Measurements from ENCODE around the gene IMP3.

IMP3 gene

DNA sequence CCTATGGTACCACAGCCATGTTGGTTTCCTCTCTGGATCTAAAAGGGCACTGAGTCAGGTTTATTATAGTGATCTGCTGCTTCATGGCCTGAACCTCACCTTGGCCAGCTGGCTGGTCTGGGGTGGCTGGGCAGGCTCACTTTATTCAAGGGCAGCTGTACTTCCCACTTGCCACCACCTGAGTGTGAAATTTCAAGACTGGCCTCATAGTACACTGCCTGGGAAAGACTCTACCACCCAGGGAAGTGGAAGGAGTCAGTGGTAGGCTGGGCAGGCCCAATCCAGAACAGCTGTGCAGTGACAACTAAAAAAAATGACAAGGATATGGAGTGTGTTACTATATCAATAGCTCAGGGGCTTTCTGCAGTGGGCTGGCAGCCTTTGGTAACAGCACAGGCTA is 23.3 kb downstream of the IMP3 start:
- no peak for DNase-seq

DNA sequence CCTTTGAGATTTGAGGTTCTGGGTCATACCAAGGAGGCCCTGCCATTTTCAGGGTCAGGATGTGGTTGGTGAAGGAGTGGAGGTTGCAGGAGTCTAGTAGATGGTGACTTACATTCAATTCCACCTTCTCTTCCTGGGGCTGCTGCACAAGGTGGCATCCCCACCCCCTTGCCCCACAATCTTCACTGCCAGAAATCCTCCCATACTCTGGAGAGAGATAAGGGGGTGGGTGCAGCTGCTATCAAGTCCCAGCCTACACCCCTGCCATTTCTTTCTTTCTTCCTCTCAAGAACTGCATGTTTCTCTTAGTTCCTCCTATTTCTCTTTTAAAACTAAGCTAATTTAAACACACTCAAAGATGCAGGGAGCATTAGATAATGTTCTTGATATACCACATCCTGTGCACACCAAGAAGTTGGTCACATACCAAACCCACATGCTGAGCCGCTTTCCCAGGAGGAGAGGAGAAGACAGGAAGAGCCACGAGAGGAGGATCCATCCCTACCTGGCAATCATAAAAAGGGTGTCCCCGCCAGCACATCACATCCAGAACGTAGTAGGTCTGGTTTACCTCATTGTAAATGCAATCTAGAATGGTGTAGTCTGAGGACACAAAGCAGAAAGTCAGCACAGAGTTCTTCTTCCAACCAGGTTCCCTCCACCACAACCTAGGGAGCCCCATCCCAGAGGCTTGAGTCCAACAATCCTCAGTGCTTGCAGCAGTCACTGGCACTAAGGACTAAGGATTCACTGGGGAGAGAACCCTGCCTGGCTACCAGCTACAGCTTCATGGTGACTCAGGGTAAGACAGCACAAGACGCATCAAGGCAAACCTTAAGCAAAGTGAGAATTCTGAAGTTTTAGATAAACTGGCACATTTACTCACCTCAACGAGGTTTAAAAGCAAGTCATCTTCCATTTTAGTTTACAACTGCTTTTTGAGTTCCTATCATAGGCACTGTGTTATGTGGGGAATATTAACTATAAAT is 33.0 kb downstream of the IMP3 start:
- DNase-seq, result no peak

DNA sequence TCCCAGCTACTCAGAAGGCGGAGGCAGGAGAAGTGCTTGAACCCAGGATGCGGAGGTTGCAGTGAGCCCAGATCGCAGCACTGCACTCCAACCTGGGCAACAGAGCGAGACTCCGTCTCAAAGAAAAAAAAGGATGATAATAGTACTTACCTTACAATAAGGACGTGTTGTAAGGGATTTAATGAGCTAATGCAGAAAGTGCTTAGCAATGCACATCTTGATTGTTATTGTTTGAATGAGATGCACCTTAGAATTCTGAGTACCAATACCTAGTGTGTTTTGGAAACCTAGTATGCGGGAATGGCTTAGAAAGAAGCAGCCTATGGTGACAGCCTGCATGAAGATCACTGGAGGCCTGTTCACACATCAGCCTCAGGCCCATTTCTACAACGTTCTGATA is 34.0 kb downstream of the IMP3 start:
- DNase-seq, result no peak

DNA sequence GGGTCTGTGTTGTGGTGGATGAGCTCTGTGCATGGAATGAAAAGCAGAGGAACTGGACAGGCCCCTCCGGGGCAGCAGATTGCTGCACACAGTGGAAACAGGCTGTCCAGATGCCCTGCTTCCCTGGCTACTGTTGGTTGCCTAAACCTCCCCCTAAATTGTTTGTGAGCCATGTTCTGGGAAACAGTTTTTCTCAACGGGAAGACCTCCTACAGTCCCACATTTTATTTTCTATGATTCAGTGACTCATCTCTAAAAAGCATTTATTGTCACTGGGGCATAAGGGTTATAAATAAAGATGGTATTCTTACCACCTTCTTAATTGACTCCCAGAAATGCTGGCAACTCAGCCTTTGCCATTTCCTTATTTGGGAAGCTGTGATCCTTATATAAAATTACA is 40.6 kb downstream of the IMP3 start:
- DNase-seq, result no peak

DNA sequence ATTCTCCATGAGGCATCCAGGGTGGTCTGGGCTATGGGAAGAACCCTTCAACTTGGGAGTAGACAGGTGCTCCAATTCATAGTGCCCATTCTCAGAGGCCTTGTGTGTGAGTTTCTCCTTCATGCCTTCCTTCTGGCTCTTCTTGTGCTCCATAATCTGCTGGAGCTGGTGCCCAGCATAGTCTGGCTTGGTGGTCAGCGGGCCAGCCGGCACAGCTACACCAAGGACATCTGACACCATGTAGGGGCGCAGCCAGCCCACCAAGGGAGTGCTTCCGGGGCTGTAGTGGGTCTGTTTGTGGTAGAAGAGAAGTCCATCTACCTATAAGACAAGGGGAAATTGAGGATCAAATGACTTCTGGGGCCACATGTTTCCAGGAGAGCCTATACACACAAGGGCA is 41.7 kb downstream of the IMP3 start:
- DNase-seq, result no peak

DNA sequence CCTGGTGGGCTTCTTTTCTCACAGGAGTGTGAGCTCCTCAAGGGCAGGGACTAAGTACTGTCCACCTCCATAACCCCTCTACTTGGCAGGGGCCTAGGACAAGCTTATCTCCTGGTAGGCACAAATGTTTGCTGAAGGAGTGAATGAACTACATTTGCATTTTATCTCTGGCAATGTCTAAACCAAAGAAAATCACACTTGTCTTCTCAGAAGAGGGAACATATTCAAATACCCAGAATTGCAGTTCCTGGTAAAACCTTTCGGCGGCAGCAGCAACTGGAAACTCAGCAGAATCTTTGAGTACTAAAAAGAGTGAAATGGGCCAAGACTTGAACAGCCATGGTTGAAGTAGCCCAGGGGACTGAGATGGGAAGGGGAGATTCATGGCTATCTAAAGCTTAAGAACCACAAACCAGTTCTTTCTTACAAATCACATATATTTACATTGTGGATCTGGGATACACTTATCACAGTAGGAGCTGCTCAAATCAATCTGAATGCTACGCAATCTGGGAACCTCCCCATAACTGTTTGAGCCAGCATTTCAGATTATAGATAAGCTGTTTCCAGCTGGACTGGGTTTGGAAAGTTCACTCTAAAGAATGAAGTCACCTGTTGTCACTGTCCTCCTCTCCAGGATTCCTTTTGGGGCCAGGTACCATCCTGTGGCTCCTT is 42.2 kb downstream of the IMP3 start:
- DNase-seq, result no peak

DNA sequence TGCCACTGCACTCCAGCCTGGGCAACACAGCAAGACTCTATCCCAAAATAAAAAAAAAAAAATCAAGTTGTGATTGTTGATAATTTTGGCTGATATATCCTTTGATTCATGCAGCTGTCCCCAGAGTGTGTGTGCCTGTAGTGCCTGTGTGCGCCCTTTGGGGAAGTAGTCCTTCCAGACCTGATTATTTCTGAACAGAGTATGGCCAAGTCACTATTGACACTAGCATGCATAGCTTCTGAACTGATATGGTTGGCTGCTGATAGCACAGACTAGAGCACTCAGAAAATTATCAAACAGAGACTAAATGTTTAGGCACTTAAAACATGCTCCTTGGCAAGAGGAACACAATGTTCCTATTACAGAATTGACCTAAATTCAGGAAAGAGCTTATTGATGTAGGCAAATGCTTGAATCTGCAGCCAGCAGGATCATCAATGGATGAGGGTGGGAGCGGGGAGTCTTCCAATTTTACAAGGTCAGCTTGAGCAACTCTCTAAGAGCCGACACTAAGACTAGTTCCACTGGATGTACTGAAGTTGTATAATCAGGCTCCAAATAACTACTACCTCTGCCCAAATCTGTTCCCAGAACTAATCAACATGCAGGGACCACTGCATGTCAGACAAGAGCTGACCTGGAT is 43.2 kb downstream of the IMP3 start:
- no peak for DNase-seq

DNA sequence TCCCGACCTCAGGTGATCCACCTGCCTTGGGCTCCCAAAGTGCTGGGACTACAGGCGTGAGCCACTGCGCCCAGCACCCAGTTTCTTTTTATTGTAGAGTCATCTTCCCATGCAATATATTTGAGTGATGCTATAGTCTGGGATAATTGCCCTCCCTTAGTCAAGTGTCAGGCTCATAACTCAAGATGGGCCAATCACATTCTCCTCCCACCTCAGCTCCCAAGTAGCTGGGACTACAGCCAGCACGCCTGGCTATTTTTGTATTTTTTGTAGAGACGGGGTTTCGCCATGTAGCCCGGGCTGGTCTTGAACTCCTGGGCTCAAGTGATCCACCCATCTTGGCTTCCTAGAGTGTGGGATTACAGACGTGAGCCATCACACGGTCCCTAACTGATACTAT is 45.7 kb downstream of the IMP3 start:
- no peak for DNase-seq

DNA sequence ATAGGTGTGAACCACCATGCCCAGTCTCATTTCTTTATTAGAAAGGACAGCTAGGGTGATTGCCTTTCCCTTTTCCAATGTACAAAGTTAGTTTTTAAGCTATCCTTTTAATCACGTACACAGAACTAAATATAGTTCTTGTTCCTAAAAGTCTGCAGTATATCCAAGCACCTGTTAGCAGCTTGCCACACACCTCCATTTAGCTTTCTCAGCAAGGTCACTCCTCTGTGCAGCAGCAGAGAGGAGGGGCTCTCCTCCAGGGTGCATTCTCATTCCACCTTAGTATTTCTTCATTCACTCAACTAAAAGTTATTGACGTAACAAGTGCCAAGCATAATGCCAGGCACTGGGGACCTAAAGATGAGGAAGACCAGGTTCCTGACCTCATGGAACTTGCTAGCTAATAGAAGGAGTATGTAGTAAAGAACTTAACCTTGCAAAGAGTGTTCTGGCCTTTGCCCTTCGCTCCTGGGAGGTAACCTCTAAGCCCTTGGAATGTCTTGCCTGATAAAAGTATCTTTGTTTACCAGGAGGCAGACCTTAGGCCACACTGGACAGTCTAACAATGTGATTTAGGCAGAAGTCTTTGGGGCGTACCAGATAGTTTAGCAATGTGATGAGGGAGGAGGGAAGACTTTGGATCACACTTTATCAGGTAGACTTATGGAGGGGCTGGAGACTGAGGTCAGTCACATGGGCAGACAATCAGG is 48.2 kb downstream of the IMP3 start:
- no peak for DNase-seq

DNA sequence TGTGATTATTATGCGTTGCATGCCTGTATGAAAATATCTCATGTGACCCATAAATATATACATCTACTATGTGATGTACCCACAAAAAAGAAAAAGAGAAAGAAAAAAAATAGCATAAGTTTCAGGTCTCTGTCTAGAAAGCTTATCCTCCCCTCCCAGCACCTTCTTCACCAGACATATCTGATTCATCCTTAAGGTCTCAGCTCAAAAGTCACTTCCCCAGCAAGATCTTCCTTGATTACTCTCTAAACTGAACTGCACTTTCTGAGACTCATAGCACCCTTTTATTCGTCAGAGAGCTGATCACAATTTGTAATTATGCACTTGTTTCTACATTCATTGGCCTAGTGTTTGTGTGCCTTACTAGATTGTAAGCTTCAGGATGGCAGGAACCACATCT is 49.8 kb downstream of the IMP3 start:
- no peak for DNase-seq

Measured in NCI-H1436 (cell line).